Activated CD4-positive, alpha-beta T cell treated with anti-CD3 and anti-CD28 coated beads for 36 hours (primary cell): ENCODE measurements around the gene TCF4. TPM values are rescaled to one million over a fixed set of nuclear protein-coding genes. Genes with fewer than 3 reads are reported as not detected.

Experiments used
- ATAC-seq: fragments of 200-7000 bp; cut with Tn5 transposase; one replicate; pipeline ENCODE4 v1.10.0; 2021; ENCODE audit warnings: mild to moderate bottlenecking, moderate library complexity
- CTCF ChIA-PET: fragments of 350-600 bp; sonication (Branson Sonifier 250); formaldehyde crosslinking; loops from one replicate; lab custom pipeline; 2021; ENCODE audit warnings: antibody characterized with exemption; lab: Charles Lee
- POLR2A ChIA-PET: fragments of 350-600 bp; sonication (Branson Sonifier 250); formaldehyde crosslinking; loops from one replicate; lab custom pipeline; 2021; ENCODE audit warnings: antibody characterized with exemption, inconsistent platforms; lab: Charles Lee
- DNase-seq: peaks from one replicate; pipeline ENCODE4 v3.0.0-alpha.2; 2020
- H3K27ac Mint-ChIP-seq: one replicate; pipeline ENCODE4 v1.8.0; 2021; ENCODE audit warnings: mixed read lengths
- H3K27me3 Mint-ChIP-seq: one replicate; pipeline ENCODE4 v1.8.0; 2021; ENCODE audit warnings: mixed read lengths
- H3K36me3 Mint-ChIP-seq: one replicate; pipeline ENCODE4 v1.8.0; 2021; ENCODE audit warnings: low read depth, mixed read lengths
- H3K4me1 Mint-ChIP-seq: one replicate; pipeline ENCODE4 v1.8.0; 2021; ENCODE audit warnings: mixed read lengths
- H3K4me3 Mint-ChIP-seq: one replicate; pipeline ENCODE4 v1.8.0; 2021; ENCODE audit warnings: mild to moderate bottlenecking, moderate library complexity, mixed read lengths
- H3K9me3 Mint-ChIP-seq: one replicate; pipeline ENCODE4 v1.8.0; 2021; ENCODE audit warnings: low read depth, mixed read lengths
- intact Hi-C, 2 experiments: fragments of 100-400 bp; cut with DNase I in 1 of 2; cut with micrococcal nuclease in 1 of 2; formaldehyde crosslinking; loops; one replicate each; pipeline versions ENCODE4 v1.14.2 to v1.15.1; 2022 to 2024; cut with DNase I, micrococcal nuclease
- total RNA-seq, 2 experiments: library from RNA; stranded (reverse); gene quantifications; one replicate each; pipeline ENCODE4 v1.2.3, GENCODE V29; 2021

TCF4 gene
- total RNA-seq, 2 experiments from 2014 or later, result 0.69 to 1.9 TPM

DNA sequence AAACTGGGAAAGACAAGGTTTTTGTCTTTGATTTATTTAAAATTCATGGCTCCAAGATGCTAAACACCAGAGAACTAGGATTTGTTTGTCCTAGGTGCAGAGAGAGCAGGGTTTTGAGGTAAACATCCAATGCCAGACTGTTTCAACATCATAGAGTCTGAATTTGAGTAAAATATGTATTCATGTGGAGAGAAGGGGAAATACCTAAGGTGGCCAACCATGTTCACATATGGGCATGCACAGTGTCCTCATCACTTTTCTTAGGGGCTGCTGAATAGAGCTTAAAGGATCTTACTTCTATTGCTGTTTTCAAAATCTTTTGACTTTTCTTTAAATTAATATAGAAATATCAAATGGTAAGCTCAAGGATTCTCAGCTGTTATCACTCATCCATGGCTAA is 341.7 kb downstream of the TCF4 start:
- CTCF ChIA-PET, result interaction anchor here (0.7 kb wide), 1 partner anchor 185 kb away, joined by 4 read pairs; no protein-coding TSS in a partner anchor
- H3K36me3 Mint-ChIP-seq, result no peaks in the 10 kb centered on the region
- no peak for DNase-seq
- intact Hi-C loops, result no loop called here
- no peak overlapping the region for H3K27ac Mint-ChIP-seq
- no peaks in the 10 kb centered on the region for H3K27me3 Mint-ChIP-seq
- peak; percentile 49 for ATAC-seq
- no peaks in the 10 kb centered on the region for H3K9me3 Mint-ChIP-seq
- no peak overlapping the region for H3K4me3 Mint-ChIP-seq
- POLR2A ChIA-PET, result no interaction called here
- peaks cover 10% of the 10 kb centered on the region for H3K4me1 Mint-ChIP-seq

GRCh38 chr18:55245211-55245614 is 342.8 kb downstream of the TCF4 start:
- H3K4me3 Mint-ChIP-seq, result no peak overlapping the region
- no peaks in the 10 kb centered on the region for H3K27me3 Mint-ChIP-seq
- CTCF ChIA-PET, result interaction anchor here (1.3 kb wide), 1 partner anchor 11 kb away, joined by 5 read pairs; no protein-coding TSS in a partner anchor
- H3K27ac Mint-ChIP-seq, result no peak overlapping the region
- ATAC-seq, result no peak
- no peak for DNase-seq
- peaks cover 3% of the 10 kb centered on the region for H3K4me1 Mint-ChIP-seq
- POLR2A ChIA-PET, result no interaction called here
- intact Hi-C loops, result no loop called here
- H3K36me3 Mint-ChIP-seq, result no peaks in the 10 kb centered on the region
- H3K9me3 Mint-ChIP-seq, result no peaks in the 10 kb centered on the region

DNA sequence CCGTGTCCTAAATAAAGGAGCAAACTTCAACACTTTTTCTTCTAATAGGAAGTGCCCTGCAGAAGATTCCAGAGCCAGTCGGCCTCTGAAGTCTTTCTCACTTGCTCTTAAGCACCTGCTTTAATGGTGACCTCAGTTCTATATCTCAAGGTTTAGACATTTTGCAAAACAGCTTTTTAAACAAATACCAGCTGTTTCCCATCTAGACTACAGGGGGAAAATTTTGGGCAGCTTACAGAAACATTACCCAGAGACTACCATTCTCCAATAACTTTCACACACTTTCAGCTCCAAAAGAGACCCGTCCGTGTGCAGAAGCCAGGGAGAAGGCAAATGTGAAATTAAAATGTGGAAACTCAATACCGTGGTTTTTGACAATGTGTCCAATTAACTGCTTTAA is 343.4 kb downstream of the TCF4 start:
- Mint-ChIP-seq H3K9me3 (no peaks in the 10 kb centered on the region), H3K27me3 (no peaks in the 10 kb centered on the region), H3K36me3 (no peaks in the 10 kb centered on the region), H3K4me1 (peaks cover 1% of the 10 kb centered on the region), H3K4me3 (no peak overlapping the region), H3K27ac (no peak overlapping the region)
- CTCF ChIA-PET, result interaction anchor here (1.3 kb wide), 1 partner anchor 10 kb away, joined by 5 read pairs; no protein-coding TSS in a partner anchor
- intact Hi-C loops, result no loop called here
- POLR2A ChIA-PET, result no interaction called here
- ATAC-seq, result no peak
- no peak for DNase-seq

DNA sequence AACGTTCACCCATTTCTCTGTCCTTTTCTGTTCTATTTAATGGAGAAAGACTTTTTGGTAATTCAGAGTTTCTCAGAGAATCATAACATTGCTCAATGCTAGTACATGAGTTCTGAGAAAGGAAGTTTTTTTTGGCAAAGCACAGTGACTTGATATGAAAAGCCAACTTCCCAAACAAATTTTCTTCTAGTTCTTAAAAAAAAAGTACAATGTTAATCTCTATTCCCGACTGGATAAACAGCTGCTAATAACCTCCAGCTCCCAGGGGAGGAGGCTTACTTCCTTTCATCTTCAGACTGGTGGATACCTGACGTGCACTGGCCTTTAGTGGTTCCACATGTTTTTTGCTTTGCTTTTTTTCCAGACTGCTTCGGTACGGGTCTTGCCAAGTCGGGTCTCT is 344.1 kb downstream of the TCF4 start:
- no peak for DNase-seq
- Mint-ChIP-seq H3K4me1 (no peaks in the 10 kb centered on the region), H3K27ac (no peak overlapping the region), H3K27me3 (no peaks in the 10 kb centered on the region), H3K4me3 (no peak overlapping the region), H3K9me3 (no peaks in the 10 kb centered on the region), H3K36me3 (no peaks in the 10 kb centered on the region)
- CTCF ChIA-PET, result interaction anchor here (1.3 kb wide), 1 partner anchor 9 kb away, joined by 5 read pairs; no protein-coding TSS in a partner anchor
- POLR2A ChIA-PET, result no interaction called here
- no peak for ATAC-seq
- intact Hi-C loops, result no loop called here

- H3K36me3 Mint-ChIP-seq, result no peaks in the 10 kb centered on the region
- no peak for ATAC-seq
- CTCF ChIA-PET, result interaction anchor here (1.0 kb wide), 1 partner anchor 8 kb away, joined by 3 read pairs; no protein-coding TSS in a partner anchor
- intact Hi-C loops, result no loop called here
- no peak overlapping the region for H3K27ac Mint-ChIP-seq
- no peaks in the 10 kb centered on the region for H3K27me3 Mint-ChIP-seq
- no peaks in the 10 kb centered on the region for H3K4me1 Mint-ChIP-seq
- no peaks in the 10 kb centered on the region for H3K9me3 Mint-ChIP-seq
- no peak for DNase-seq
- POLR2A ChIA-PET, result interaction anchor here (0.6 kb wide), 1 partner anchor 104 kb away, joined by 3 read pairs; no protein-coding TSS in a partner anchor
- H3K4me3 Mint-ChIP-seq, result no peak overlapping the region
Observed at GRCh38 chr18:55243255-55243654, 344.7 kb downstream of the TCF4 start.

- DNase-seq (no peak), ATAC-seq (no peak)
- Mint-ChIP-seq H3K4me1 (no peaks in the 10 kb centered on the region), H3K27ac (no peak overlapping the region), H3K27me3 (no peaks in the 10 kb centered on the region), H3K9me3 (no peaks in the 10 kb centered on the region), H3K36me3 (no peaks in the 10 kb centered on the region), H3K4me3 (no peak overlapping the region)
- CTCF ChIA-PET, result interaction anchor here (0.6 kb wide), 1 partner anchor 1506 kb away, joined by 3 read pairs; no protein-coding TSS in a partner anchor
- intact Hi-C loops, result no loop called here
- POLR2A ChIA-PET, result no interaction called here
Observed at GRCh38 chr18:55240978-55241377, 347.0 kb downstream of the TCF4 start.

DNA sequence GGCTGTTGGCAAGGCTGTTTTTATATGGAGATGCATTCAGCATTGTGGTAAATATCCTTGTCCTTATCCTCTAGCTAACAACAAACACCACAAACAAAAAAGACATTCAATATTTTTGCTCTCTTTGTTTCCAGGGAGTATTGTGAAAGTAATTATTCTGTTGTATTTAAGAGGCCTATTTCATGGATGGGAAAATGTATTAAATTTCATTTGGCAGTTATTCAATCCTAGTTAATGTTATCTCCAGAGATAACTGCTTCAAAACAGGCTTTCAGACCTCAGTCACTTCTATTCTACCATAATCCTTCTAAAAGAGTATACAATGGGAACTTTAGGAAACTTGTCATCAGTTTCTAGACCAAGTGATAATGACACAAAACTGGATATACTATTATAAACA is 348.3 kb downstream of the TCF4 start:
- H3K4me3 Mint-ChIP-seq, result no peak overlapping the region
- no peaks in the 10 kb centered on the region for H3K27me3 Mint-ChIP-seq
- intact Hi-C loops, result loop anchor here (5.0 to 10.0 kb wide), 2 partner anchors 173 to 1335 kb away; no protein-coding TSS in a partner anchor
- DNase-seq (no peak), ATAC-seq (no peak)
- no peaks in the 10 kb centered on the region for H3K9me3 Mint-ChIP-seq
- ChIA-PET CTCF (no interaction called here), POLR2A (no interaction called here)
- no peaks in the 10 kb centered on the region for H3K36me3 Mint-ChIP-seq
- no peak overlapping the region for H3K27ac Mint-ChIP-seq
- H3K4me1 Mint-ChIP-seq, result peaks cover under 1% of the 10 kb centered on the region

DNA sequence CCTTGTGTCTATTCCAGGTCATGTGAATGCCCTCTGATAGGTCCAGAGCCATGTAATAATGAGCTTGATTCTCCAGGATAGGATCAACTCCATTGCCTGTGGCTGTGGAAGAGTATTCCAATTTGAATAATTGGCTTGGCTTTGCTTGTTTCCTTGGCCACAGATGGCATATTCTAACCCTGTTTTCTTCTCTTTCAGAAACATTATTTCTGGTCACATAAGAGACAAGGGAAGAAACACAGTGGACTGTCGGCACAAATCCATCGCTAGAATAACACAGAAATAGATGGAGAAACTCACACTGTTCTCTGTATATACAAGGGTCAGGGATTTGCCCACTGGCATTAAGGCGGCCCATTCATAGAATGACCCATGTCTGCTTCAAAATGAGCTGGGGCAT is 350.3 kb downstream of the TCF4 start:
- no peak overlapping the region for H3K27ac Mint-ChIP-seq
- ATAC-seq (no peak), DNase-seq (no peak)
- H3K27me3 Mint-ChIP-seq, result no peaks in the 10 kb centered on the region
- H3K9me3 Mint-ChIP-seq, result no peaks in the 10 kb centered on the region
- POLR2A ChIA-PET, result no interaction called here
- no peak overlapping the region for H3K4me3 Mint-ChIP-seq
- H3K36me3 Mint-ChIP-seq, result no peaks in the 10 kb centered on the region
- CTCF ChIA-PET, result interaction anchor here (0.6 kb wide), 1 partner anchor 1213 kb away, joined by 3 read pairs; no protein-coding TSS in a partner anchor
- peaks cover 2% of the 10 kb centered on the region for H3K4me1 Mint-ChIP-seq
- intact Hi-C loops, result loop anchor here (5.0 to 10.0 kb wide), 2 partner anchors 175 to 1337 kb away; no protein-coding TSS in a partner anchor

DNA sequence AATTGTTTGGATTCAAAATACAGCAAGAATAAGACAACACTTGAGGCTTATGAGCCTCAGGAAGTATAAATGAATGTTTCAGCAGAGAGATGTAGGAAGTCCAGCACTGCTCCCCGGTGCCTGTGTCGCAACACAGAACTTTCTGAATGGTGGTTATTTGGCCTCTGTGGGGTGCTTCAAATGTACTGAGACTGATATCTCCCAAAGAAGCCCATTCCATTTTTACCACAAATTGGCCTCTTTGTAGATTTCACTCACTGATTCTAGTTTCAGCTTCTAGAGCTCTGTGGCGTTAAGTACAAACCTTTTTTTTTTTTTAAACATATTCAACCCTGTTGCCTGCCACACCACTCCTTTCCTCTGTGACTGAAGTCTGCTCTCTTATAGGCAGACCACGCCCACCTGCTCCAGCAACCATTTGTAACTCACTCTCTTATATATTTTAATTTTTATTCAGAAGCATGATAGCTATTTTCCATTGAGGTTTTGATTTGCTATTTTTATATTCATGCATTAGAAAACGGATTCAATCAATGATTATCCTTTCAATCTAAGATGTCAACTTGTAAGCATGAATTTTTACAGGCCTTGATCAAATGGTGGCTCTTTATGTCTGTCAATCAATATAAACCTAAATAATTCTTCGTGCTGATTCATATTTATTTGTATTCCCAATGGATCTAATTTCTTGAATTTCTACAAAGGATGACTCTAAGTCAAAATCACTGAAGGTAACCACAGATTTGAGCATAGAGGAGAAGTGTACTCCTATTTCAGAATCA is 351.7 kb downstream of the TCF4 start:
- CTCF ChIA-PET, result interaction anchor here (2.3 kb wide), 1 partner anchor 40 kb away, joined by 13 read pairs; no protein-coding TSS in a partner anchor
- no peak for ATAC-seq
- intact Hi-C loops, result loop anchor here (5.0 to 10.0 kb wide), 2 partner anchors 176 to 1338 kb away; no protein-coding TSS in a partner anchor
- Mint-ChIP-seq H3K27ac (no peak overlapping the region), H3K4me3 (no peak overlapping the region), H3K9me3 (no peaks in the 10 kb centered on the region), H3K36me3 (no peaks in the 10 kb centered on the region), H3K27me3 (no peaks in the 10 kb centered on the region), H3K4me1 (peaks cover 2% of the 10 kb centered on the region)
- DNase-seq, result no peak
- POLR2A ChIA-PET, result no interaction called here

DNA sequence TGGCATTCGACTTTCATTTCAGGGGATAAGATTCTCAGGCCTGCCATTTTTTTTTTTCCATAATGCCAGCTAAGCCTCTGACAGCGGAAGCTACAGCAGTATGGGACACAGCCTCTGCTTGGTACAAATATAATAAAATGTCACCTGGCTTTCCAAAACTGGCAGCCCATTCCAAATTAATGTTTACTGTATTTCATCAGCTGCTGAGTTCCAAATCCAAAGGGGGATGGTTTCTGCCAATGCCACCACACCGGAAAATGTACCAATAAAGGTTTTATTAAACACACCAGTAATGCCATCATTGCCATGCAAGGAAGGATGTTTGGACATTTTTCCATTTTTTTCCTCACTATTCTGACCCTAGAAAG is 352.9 kb downstream of the TCF4 start:
- no peak for DNase-seq
- ATAC-seq, result no peak
- CTCF ChIA-PET, result interaction anchor here (0.6 to 3.1 kb wide), 17 partner anchors 8 to 1341 kb away, joined by 3 to 16 read pairs (median 3); no protein-coding TSS in a partner anchor
- Mint-ChIP-seq H3K27ac (no peak overlapping the region), H3K4me1 (peaks cover 2% of the 10 kb centered on the region), H3K9me3 (no peaks in the 10 kb centered on the region), H3K36me3 (no peaks in the 10 kb centered on the region), H3K27me3 (no peaks in the 10 kb centered on the region), H3K4me3 (no peak overlapping the region)
- POLR2A ChIA-PET, result no interaction called here
- intact Hi-C loops, result loop anchor here (2.0 to 10.0 kb wide), 3 partner anchors 177 to 1340 kb away; no protein-coding TSS in a partner anchor

DNA sequence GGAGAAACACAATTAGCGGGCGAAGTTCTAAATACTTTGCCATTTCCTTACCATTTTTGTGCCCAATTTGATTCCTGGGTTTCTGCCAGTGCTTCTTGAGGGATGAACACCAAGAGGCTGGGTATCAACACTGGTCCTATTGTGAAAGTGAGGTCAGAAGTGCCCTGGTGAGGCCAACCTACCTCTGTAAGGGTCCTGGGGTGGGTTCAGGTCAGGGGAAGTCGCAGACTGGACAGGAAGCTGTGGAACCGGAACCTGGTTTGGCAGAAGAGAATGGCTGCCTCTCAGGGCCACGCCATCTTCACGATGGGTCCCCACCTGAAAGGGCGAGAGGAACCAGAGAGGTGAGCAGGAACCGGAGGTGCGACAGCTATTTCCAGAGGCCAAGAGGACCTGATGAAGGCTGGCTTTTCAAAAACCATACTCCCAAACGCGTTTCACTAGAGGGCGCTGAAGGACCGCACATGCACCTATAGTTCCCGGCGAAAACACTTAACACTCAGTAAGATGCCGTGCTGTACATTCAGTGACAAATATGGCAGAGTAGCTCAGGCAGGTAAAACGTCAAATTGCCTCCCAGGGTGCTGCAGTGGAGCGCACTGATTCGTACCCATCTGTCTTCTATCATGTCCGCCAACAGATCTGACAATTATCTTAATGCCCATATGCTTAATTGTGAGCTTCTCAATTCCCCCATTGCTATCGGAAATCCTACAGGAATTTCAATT is 353.5 kb downstream of the TCF4 start:
- CTCF ChIA-PET, result interaction anchor here (0.6 to 3.1 kb wide), 20 partner anchors 8 to 1342 kb away, joined by 3 to 16 read pairs (median 4); no protein-coding TSS in a partner anchor
- intact Hi-C loops, result loop anchor here (1.0 to 10.0 kb wide), 5 partner anchors 41 to 1342 kb away; no protein-coding TSS in a partner anchor

More for the DNA sequence above, 353.5 kb downstream of the TCF4 start:
- ATAC-seq (peak; percentile 85), DNase-seq (peak; percentile 82)
- H3K4me3 Mint-ChIP-seq, result no peak overlapping the region
- no peaks in the 10 kb centered on the region for H3K36me3 Mint-ChIP-seq
- no peaks in the 10 kb centered on the region for H3K9me3 Mint-ChIP-seq
- H3K4me1 Mint-ChIP-seq, result peaks cover 2% of the 10 kb centered on the region
- no peaks in the 10 kb centered on the region for H3K27me3 Mint-ChIP-seq
- POLR2A ChIA-PET, result no interaction called here
- no peak overlapping the region for H3K27ac Mint-ChIP-seq
